Activated naive CD8-positive, alpha-beta T cell (primary cell): Measurements from ENCODE around the gene SNTG2.

Source experiments
- H3K27ac Mint-ChIP-seq: one replicate; pipeline ENCODE4 v1.8.0; 2021; ENCODE audit warnings: mixed read lengths
- H3K27me3 Mint-ChIP-seq: one replicate; pipeline ENCODE4 v1.8.0; 2021; ENCODE audit warnings: mixed read lengths
- H3K36me3 Mint-ChIP-seq: one replicate; pipeline ENCODE4 v1.8.0; 2021; ENCODE audit warnings: mixed read lengths
- H3K4me1 Mint-ChIP-seq: one replicate; pipeline ENCODE4 v1.8.0; 2021; ENCODE audit warnings: low read depth, mixed read lengths
- H3K4me3 Mint-ChIP-seq: one replicate; pipeline ENCODE4 v1.8.0; 2021; ENCODE audit warnings: mild to moderate bottlenecking, mixed read lengths
- H3K9me3 Mint-ChIP-seq: one replicate; pipeline ENCODE4 v1.8.0; 2021; ENCODE audit warnings: low read depth, mixed read lengths

The SNTG2 gene

GRCh38 chr2:981759-982158 lies 31.1 kb downstream of the SNTG2 start:
- no peak overlapping the region for H3K27ac Mint-ChIP-seq
- H3K4me3 Mint-ChIP-seq, result no peak overlapping the region
- H3K4me1 Mint-ChIP-seq, result peaks cover 76% of the 10 kb centered on the region
- peaks cover 7% of the 10 kb centered on the region for H3K36me3 Mint-ChIP-seq
- H3K9me3 Mint-ChIP-seq, result no peaks in the 10 kb centered on the region
- H3K27me3 Mint-ChIP-seq, result no peaks in the 10 kb centered on the region

GRCh38 chr2:985317-985898 lies 34.8 kb downstream of the SNTG2 start:
- H3K27ac Mint-ChIP-seq, result peak overlapping the region; percentile 91
- H3K4me3 Mint-ChIP-seq, result peak overlapping the region; percentile 80
- H3K36me3 Mint-ChIP-seq, result peaks cover 3% of the 10 kb centered on the region
- no peaks in the 10 kb centered on the region for H3K9me3 Mint-ChIP-seq
- H3K27me3 Mint-ChIP-seq, result no peaks in the 10 kb centered on the region
- H3K4me1 Mint-ChIP-seq, result peaks cover 47% of the 10 kb centered on the region

GRCh38 chr2:987789-988188 lies 37.1 kb downstream of the SNTG2 start:
- Mint-ChIP-seq H3K27ac (no peak overlapping the region), H3K9me3 (no peaks in the 10 kb centered on the region), H3K4me1 (peaks cover 36% of the 10 kb centered on the region), H3K27me3 (no peaks in the 10 kb centered on the region), H3K36me3 (peaks cover 3% of the 10 kb centered on the region), H3K4me3 (no peak overlapping the region)

- Mint-ChIP-seq H3K9me3 (no peaks in the 10 kb centered on the region), H3K4me1 (peaks cover 18% of the 10 kb centered on the region), H3K27ac (no peak overlapping the region), H3K4me3 (no peak overlapping the region), H3K36me3 (peaks cover 3% of the 10 kb centered on the region), H3K27me3 (no peaks in the 10 kb centered on the region)
Observed at GRCh38 chr2:989781-990467, 39.3 kb downstream of the SNTG2 start.

GRCh38 chr2:990970-991369 lies 40.3 kb downstream of the SNTG2 start:
- peaks cover 3% of the 10 kb centered on the region for H3K36me3 Mint-ChIP-seq
- H3K27ac Mint-ChIP-seq, result no peak overlapping the region
- H3K4me3 Mint-ChIP-seq, result no peak overlapping the region
- H3K4me1 Mint-ChIP-seq, result peaks cover 14% of the 10 kb centered on the region
- no peaks in the 10 kb centered on the region for H3K27me3 Mint-ChIP-seq
- no peaks in the 10 kb centered on the region for H3K9me3 Mint-ChIP-seq

- H3K27ac Mint-ChIP-seq, result no peak overlapping the region
- no peaks in the 10 kb centered on the region for H3K27me3 Mint-ChIP-seq
- no peak overlapping the region for H3K4me3 Mint-ChIP-seq
Observed at GRCh38 chr2:1002350-1002749, 51.7 kb downstream of the SNTG2 start.

GRCh38 chr2:1004398-1004797 lies 53.7 kb downstream of the SNTG2 start:
- Mint-ChIP-seq H3K9me3 (no peaks in the 10 kb centered on the region), H3K36me3 (no peaks in the 10 kb centered on the region), H3K4me3 (no peak overlapping the region), H3K27ac (no peak overlapping the region), H3K4me1 (peaks cover 6% of the 10 kb centered on the region), H3K27me3 (no peaks in the 10 kb centered on the region)

More at GRCh38 chr2:1002350-1002749, 51.7 kb downstream of the SNTG2 start:
- H3K36me3 Mint-ChIP-seq, result peaks cover 9% of the 10 kb centered on the region
- H3K4me1 Mint-ChIP-seq, result peaks cover 3% of the 10 kb centered on the region
- peaks cover 4% of the 10 kb centered on the region for H3K9me3 Mint-ChIP-seq

- peaks cover 17% of the 10 kb centered on the region for H3K4me1 Mint-ChIP-seq
- H3K4me3 Mint-ChIP-seq, result no peak overlapping the region
- H3K27ac Mint-ChIP-seq, result no peak overlapping the region
- H3K9me3 Mint-ChIP-seq, result no peaks in the 10 kb centered on the region
- H3K27me3 Mint-ChIP-seq, result no peaks in the 10 kb centered on the region
- no peaks in the 10 kb centered on the region for H3K36me3 Mint-ChIP-seq
Observed at GRCh38 chr2:1010415-1010930, 59.8 kb downstream of the SNTG2 start.

GRCh38 chr2:1011006-1011405 lies 60.4 kb downstream of the SNTG2 start:
- H3K4me3 Mint-ChIP-seq, result no peak overlapping the region
- no peaks in the 10 kb centered on the region for H3K9me3 Mint-ChIP-seq
- peaks cover 17% of the 10 kb centered on the region for H3K4me1 Mint-ChIP-seq
- no peak overlapping the region for H3K27ac Mint-ChIP-seq
- H3K27me3 Mint-ChIP-seq, result no peaks in the 10 kb centered on the region
- no peaks in the 10 kb centered on the region for H3K36me3 Mint-ChIP-seq

- Mint-ChIP-seq H3K4me1 (peaks cover 17% of the 10 kb centered on the region), H3K27ac (no peak overlapping the region), H3K9me3 (no peaks in the 10 kb centered on the region), H3K36me3 (no peaks in the 10 kb centered on the region), H3K4me3 (no peak overlapping the region), H3K27me3 (no peaks in the 10 kb centered on the region)
Observed at GRCh38 chr2:1011985-1012384, 61.3 kb downstream of the SNTG2 start.

- Mint-ChIP-seq H3K9me3 (no peaks in the 10 kb centered on the region), H3K27me3 (no peaks in the 10 kb centered on the region), H3K4me1 (peaks cover 14% of the 10 kb centered on the region), H3K4me3 (no peak overlapping the region), H3K36me3 (no peaks in the 10 kb centered on the region), H3K27ac (no peak overlapping the region)
Observed at GRCh38 chr2:1014802-1015201, 64.2 kb downstream of the SNTG2 start.

- H3K27me3 Mint-ChIP-seq, result no peaks in the 10 kb centered on the region
- H3K4me1 Mint-ChIP-seq, result peaks cover 2% of the 10 kb centered on the region
- H3K4me3 Mint-ChIP-seq, result no peak overlapping the region
- no peak overlapping the region for H3K27ac Mint-ChIP-seq
- no peaks in the 10 kb centered on the region for H3K36me3 Mint-ChIP-seq
- no peaks in the 10 kb centered on the region for H3K9me3 Mint-ChIP-seq
Observed at GRCh38 chr2:1016500-1016899, 65.9 kb downstream of the SNTG2 start.

- Mint-ChIP-seq H3K27me3 (no peaks in the 10 kb centered on the region), H3K4me3 (no peak overlapping the region), H3K36me3 (no peaks in the 10 kb centered on the region), H3K4me1 (peaks cover 2% of the 10 kb centered on the region), H3K27ac (no peak overlapping the region), H3K9me3 (no peaks in the 10 kb centered on the region)
Observed at GRCh38 chr2:1017827-1018226, 67.2 kb downstream of the SNTG2 start.

GRCh38 chr2:1020206-1020605 lies 69.6 kb downstream of the SNTG2 start:
- Mint-ChIP-seq H3K36me3 (no peaks in the 10 kb centered on the region), H3K27me3 (no peaks in the 10 kb centered on the region), H3K4me1 (peaks cover 2% of the 10 kb centered on the region), H3K9me3 (no peaks in the 10 kb centered on the region), H3K27ac (no peak overlapping the region), H3K4me3 (no peak overlapping the region)

- H3K27ac Mint-ChIP-seq, result no peak overlapping the region
- H3K4me1 Mint-ChIP-seq, result peaks cover 2% of the 10 kb centered on the region
- H3K9me3 Mint-ChIP-seq, result no peaks in the 10 kb centered on the region
- no peak overlapping the region for H3K4me3 Mint-ChIP-seq
- H3K27me3 Mint-ChIP-seq, result no peaks in the 10 kb centered on the region
- H3K36me3 Mint-ChIP-seq, result no peaks in the 10 kb centered on the region
Observed at GRCh38 chr2:1022178-1022577, 71.5 kb downstream of the SNTG2 start.

GRCh38 chr2:1024981-1025380 lies 74.3 kb downstream of the SNTG2 start:
- H3K36me3 Mint-ChIP-seq, result no peaks in the 10 kb centered on the region
- no peak overlapping the region for H3K27ac Mint-ChIP-seq
- no peak overlapping the region for H3K4me3 Mint-ChIP-seq

More at GRCh38 chr2:1024981-1025380, 74.3 kb downstream of the SNTG2 start:
- Mint-ChIP-seq H3K9me3 (no peaks in the 10 kb centered on the region), H3K4me1 (no peaks in the 10 kb centered on the region), H3K27me3 (no peaks in the 10 kb centered on the region)
